Small intestine (tissue), 7 donors: ENCODE results near the gene TRIM67. TPM values are rescaled to one million over a fixed set of nuclear protein-coding genes. Genes with fewer than 3 reads are reported as not detected.

Source experiments
- DNase-seq, 2 donors: peaks; one replicate each; pipeline versions ENCODE4 v3.0.0 to v3.0.0-alpha.2; 2013
- FAIRE-seq: peaks from 2 replicates; lab custom pipeline; 2012; peaks lifted over from hg19 to GRCh38; lab: Jason Lieb, UNC
- H3K27ac ChIP-seq, 3 donors: one replicate each; pipeline ENCODE4 v1.5.1; 2013; ENCODE audit warnings: low read length in 2 of 3, mild to moderate bottlenecking in 2 of 3, control low read depth in 1 of 3, inconsistent platforms in 1 of 3, low read depth in 1 of 3, moderate library complexity in 1 of 3
- H3K27me3 ChIP-seq, 3 donors: one replicate each; pipeline ENCODE4 v1.6.1; 2013; ENCODE audit warnings: low read length in 3 of 3, inconsistent platforms in 1 of 3; ENCODE audit not compliant: control insufficient read depth in 3 of 3, insufficient read depth in 3 of 3
- H3K36me3 ChIP-seq, 3 donors: one replicate each; pipeline ENCODE4 v1.6.1; 2013; ENCODE audit warnings: low read length in 3 of 3, inconsistent platforms in 1 of 3, low read depth in 1 of 3, mild to moderate bottlenecking in 1 of 3, moderate library complexity in 1 of 3; ENCODE audit not compliant: control insufficient read depth in 3 of 3, insufficient read depth in 2 of 3
- H3K4me1 ChIP-seq, 3 donors: one replicate each; pipeline ENCODE4 v1.6.1; 2013; ENCODE audit warnings: low read length in 2 of 3, inconsistent platforms in 1 of 3, low read depth in 1 of 3, mild to moderate bottlenecking in 1 of 3, moderate library complexity in 1 of 3; ENCODE audit not compliant: control insufficient read depth in 3 of 3, insufficient read depth in 2 of 3
- H3K4me3 ChIP-seq, 3 donors: one replicate each; pipeline ENCODE4 v1.5.1; 2013; ENCODE audit warnings: low read length in 3 of 3, control low read depth in 1 of 3, inconsistent platforms in 1 of 3, low read depth in 1 of 3, mild to moderate bottlenecking in 1 of 3, moderate library complexity in 1 of 3
- H3K9me3 ChIP-seq, 2 donors: one replicate each; pipeline ENCODE4 v1.6.1; 2013; ENCODE audit warnings: low read depth in 1 of 2, low read length in 1 of 2; ENCODE audit not compliant: control insufficient read depth in 2 of 2, insufficient read depth in 1 of 2
- WGBS, 3 donors: extraction: QIAGEN DNeasy Blood & Tissue Kit; methylation state at CpG; one replicate each; pipeline ENCODE4 v1.1.7; 2013; 5-methylcytosine and 5-hydroxymethylcytosine counted together
- polyA plus RNA-seq, 4 donors: library from polyadenylated mRNA; stranded (reverse) in 3 of 4; unstranded in 1 of 4; fragments of 200-250 nt in 3 of 4; fragments of 120-200 nt in 1 of 4; gene quantifications; one replicate each; pipeline versions ENCODE4 v1.2.1 to v1.2.3, GENCODE V29; 2013
- donor health status: healthy with polysubstance abuse.
- donor health status: control.
- donor health status: control.
- donor health status: Bipolar disorder and iron deficiency.
- donor health status: healthy.

Gene TRIM67
- polyA plus RNA-seq, 4 donors, result under 0.01 to 0.39 (median 0.21) TPM; not detected in 1

GRCh38 chr1:231266811-231267322 is 105.0 kb downstream of the TRIM67 start:
- Histone ChIP-seq H3K27me3 (no peaks in the 10 kb centered on the region), H3K27ac (no peak overlapping the region), H3K4me1 (no peaks in the 10 kb centered on the region), H3K36me3 (peaks cover 2 to 39% (median 37%) of the 10 kb centered on the region in 3 donors), H3K4me3 (no peak overlapping the region), H3K9me3 (no peaks in the 10 kb centered on the region)
- WGBS, 3 donors, result 49 to 88% (median 76%) methylated on average over 1 of the region's 1 CpG
- DNase-seq, result no peak
- FAIRE-seq, result no peak

Other genes starting within 250 kb of the TRIM67 start
- 10 to 100 TPM in 1 of 4 donors, 1 to 10 TPM in 3; 4.6 to 24.0 (median 7.7) TPM for gene TTC13, start 183.2 kb upstream of the TRIM67 start, polyA plus RNA-seq
- gene ARV1, start 183.0 kb upstream of the TRIM67 start, polyA plus RNA-seq, result 10 to 100 TPM; 15.7 to 30.5 (median 22.9) TPM
- 1 to 10 TPM in 3 of 4 donors, under 1 TPM in 1; 0.89 to 7.5 (median 3.5) TPM for gene FAM89A, start 121.8 kb upstream of the TRIM67 start, polyA plus RNA-seq
- 10 to 100 TPM; 43.4 to 69.4 (median 56.6) TPM for gene GNPAT, start 79.2 kb downstream of the TRIM67 start, polyA plus RNA-seq
- gene EXOC8, start 175.8 kb downstream of the TRIM67 start, polyA plus RNA-seq, result 10 to 100 TPM in 1 of 4 donors, 1 to 10 TPM in 3; 3.2 to 13.7 (median 4.7) TPM
- gene SPRTN, start 176.2 kb downstream of the TRIM67 start, polyA plus RNA-seq, result 1 to 10 TPM; 3.8 to 8.6 (median 4.2) TPM